ENCODE data around the gene GNL1.
A peak's percentile ranks its signal among the peaks of the same experiment; 100 is the strongest.
"Not testable (repeated sequence)": the region's sequence is repeated elsewhere in the genome, so short reads cannot be mapped to it uniquely, and the experiment has no call there.

Gene GNL1

DNA sequence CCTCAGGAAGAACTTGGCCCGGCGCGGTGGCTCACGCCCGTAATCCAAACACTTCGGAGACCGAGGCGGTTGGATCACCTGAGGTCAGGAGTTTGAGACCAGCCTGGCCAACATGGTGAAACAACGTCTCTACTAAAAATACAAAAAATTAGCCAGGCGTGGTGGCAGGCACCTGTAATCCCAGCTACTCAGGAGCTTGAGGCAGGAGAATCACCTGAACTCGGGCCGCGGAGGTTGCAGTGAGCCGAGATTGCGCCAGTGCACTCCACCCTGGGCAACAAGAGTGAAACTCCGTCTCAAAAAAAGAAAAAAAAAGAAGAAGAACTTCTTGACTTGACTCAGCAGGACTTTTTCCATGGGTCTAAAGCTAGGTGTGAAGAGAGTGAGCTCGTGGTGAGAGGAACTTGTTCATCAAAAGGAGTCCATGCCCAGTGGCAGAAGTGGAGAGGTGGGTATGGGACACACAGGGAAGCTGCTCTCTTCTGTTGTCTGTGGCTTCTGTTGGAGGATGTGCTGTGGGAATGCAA lies 26.9 kb downstream of the GNL1 start:
- DNase-seq: not testable (repeated sequence)

DNA sequence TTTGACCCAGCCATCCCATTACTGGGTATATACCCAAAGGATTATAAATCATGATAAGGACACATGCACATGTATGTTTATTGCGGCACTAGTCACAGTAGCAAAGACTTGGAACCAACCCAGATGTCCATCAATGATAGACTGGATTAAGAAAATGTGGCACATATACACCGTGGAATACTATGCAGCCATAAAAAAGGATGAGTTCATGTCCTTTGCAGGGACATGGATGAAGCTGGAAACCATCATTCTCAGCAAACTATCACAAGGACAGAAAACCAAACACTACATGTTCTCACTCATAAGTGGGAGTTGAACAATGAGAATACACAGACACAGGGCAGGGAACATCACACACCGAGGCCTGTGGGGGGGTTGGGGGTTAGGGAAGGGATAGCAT lies 29.8 kb downstream of the GNL1 start:
- not testable (repeated sequence) for DNase-seq

DNA sequence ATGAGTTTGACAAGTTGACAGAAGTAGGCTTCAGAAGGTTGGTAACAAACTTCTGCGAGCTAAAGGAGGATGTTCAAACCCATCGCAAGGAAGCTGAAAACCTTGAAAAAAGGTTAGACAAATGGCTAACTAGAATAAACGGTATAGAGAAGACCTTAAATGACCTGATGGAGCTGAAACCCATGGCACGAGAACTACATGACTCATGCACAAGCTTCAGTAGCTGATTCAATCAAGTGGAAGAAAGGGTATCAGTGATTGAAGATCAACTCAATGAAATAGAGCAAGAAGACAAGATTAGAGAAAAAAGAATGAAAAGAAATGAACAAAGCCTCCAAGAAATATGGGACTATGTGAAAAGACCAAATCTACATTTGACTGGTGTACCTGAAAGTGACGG lies 34.3 kb downstream of the GNL1 start:
- not testable (repeated sequence) for DNase-seq

DNA sequence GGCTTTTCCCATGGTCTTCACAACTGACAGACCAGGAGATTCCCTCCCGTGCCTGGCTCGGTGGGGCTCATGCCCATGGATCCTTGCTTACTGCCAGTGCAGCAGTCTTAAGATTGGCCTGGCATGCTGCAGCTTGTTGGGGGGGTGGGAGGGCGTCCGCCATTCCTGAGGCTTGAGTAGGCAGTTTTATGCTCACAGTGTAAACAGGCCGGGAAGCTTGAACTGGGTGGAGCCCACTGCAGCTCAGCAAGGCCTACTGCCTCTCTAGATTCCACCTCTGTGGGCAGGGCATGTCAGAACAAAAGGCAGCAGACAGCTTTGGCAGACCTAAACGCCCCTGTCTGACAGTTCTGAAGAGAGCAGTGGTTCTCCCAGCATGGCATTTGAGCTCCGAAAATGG lies 35.2 kb downstream of the GNL1 start:
- DNase-seq: peak; percentile 44

DNA sequence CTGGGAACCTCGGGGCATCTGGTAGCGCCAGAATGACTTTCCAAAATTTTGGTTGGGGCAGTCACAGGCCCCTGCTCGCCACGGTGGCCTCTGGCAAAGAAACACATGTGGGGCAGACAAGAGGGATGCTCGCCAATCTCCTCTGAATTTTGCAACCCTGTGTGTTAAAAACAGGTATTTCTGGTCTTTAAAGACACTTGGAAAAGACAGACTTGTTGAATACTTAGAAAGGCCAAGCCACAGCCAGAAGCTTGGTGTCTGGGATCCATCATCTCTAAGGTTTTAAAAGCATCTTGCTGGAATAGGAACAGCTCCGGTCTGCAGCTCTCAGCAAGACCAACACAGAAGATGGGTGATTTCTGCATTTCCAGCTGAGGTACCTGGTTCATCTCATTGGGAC lies 35.8 kb downstream of the GNL1 start:
- no peak for DNase-seq

DNA sequence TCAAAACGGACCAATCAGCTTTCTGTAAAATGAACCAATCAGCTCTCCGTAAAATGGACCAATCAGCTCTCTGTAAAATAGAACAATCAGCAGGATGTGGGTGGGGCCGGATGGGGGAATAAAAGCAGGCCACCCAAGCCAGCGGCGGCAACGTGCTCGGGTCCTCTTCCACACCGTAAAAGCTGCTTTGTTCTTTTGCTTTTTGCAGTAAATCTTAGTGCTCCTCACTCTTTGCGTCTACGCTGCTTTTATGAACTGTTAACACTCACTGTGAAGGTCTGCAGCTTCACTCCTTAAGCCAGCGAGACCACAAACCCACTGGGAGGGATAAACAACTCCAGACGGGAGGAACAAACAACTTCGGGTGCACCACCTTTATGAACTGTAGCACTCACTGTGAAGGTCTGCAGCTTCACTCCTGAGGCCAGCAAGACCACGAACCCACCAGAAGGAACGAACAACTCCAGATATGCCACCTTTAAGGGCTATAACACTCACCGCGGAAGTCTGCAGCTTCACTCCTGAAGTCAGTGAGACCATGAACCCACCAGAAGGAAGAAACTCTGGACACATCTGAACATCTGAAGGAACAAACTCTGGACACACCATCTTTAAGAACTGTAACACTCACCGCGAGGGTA lies 37.7 kb downstream of the GNL1 start:
- not testable (repeated sequence) for DNase-seq

DNA sequence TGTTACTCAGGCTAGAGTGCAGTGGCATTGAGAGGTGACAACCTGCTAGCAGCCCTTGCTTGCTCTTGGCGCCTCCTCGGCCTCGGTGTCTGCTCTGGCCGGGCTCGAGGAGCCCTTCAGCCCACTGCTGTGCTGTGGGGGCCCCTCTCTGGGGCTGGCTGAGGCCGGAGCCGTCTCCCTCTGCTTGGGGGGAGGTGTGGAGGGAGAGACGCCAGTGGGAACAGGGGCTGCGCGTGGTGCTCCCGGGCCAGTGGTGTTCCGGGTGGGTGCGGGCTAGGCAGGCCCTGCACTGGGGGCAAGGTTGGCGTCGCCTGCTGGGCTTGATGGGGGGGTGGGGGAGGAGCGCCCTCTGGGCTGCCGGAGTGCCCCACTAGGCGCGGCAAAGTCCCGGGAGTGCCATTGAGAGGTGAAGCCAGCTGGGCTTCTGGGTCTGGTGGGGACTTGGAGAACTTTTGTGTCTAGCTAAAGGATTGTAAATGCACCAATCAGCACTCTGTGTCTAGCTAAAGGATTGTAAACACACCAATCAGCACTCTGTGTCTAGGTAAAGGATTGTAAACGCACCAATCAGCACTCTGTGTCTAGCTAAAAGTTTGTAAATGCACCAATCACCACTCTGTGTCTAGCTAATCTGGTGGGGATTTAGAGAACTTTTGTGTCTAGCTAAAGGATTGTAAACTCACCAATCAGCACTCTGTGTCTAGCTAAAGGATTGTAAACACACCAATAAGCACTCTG lies 38.4 kb downstream of the GNL1 start:
- not testable (repeated sequence) for DNase-seq

DNA sequence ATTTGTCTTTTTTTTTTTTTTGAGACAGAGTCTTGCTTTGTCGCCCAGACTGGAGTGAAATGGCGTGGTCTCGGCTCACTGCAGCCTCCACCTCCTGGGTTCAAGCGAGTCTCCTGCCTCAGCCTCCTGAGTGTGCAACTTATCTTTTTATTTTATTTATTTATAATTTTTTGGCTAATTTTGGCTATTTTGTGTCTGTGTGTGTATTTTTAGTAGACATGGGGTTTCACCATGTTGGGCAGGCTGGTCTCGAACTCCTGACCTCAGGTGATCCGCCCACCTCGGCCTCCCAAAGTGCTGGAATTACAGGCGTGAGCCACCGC lies 39.6 kb downstream of the GNL1 start:
- DNase-seq: not testable (repeated sequence)

DNA sequence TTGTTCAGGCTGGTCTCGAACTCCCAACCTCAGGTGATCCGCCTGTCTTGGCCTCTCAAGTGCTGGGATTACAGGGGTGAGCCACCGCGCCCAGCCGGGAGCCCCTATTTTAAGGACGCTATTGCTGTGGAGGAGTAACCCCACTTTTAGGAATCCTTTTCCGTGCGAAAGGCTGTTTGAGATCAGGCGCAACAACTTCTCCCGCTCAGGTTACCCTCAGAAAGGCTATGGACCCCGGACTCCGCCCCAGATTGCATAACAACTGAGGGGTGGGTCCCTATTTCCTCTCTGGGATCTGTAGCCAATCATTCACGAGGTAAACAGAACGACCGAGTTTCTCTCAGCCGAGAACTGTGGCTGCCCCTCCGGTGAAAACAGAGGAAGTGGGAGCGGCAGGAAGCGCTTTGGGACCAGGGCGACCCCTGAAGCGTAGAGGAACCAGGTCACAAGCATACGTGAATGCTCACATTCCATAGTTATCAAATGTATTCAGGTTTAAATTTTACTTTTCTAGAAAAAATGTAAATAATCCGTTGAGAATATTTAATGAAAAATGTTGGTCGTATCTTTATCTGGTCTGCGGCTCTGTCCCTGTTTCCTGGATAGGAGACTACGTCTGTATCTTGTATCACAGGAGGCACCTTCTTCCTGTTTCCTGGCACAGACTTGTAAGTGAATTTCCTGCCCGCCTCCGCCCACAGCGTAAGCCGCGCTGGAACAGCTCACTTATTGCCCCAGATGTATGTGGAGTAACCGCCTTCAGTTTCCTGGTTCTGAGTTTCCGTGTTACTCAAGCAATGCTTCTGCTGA lies 40.1 kb downstream of the GNL1 start:
- DNase-seq: peak; percentile 88

DNA sequence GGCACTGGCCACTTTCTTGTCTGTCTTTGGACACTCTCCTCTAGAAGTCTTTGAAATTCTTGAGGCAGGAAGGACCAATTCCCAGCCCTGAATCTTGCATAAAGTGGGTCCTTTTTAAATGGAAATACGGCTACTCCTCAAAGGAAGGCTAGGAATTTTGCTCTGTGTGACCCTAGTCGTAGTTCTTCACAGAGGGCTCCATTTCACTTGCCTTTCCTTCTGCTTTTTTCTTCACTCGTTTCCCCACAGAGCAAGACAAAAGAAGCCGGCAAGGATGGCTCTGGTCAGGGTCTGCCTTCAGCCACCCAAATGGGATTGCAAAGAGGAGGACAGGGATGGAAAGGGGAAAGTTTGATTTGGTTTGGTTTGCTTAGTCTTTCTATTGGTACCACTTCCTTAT lies 41.2 kb downstream of the GNL1 start:
- no peak for DNase-seq

DNA sequence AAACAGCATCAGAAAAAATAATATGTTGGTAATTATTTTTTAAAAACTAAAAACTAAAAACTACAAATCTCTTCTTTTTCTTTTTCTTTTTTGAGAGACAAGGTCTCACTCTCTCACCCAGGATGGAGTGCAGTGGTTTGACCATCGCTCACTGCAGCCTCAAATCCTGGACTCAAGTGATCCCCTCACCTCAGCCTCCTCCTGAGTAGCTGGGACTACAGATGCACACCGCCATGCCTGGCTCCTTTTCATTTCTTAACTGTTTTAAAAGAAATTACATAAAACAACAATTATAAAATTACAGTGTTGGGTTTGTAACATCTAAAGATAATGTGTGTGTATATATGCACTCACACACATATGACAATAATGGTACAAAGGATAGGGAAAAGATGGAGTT lies 42.8 kb downstream of the GNL1 start:
- DNase-seq: no peak

DNA sequence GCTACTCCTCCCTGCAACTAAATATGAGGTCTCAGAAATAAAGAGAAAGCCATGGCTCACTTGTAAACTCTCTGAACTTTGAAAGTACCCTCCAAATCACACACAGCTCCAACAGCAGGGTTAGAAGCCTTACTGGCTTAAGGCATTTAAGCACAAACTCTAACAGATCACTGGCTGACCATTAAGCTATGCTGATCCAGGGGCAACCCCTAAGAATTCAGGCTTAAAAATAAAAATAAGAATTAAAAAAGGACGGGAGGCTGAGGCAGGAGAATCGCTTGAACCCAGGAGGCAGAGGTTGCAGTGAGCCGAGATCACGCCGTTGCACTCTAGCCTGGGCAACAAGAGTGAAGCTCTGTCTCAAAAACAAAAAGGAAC lies 45.1 kb downstream of the GNL1 start:
- DNase-seq: no peak

DNA sequence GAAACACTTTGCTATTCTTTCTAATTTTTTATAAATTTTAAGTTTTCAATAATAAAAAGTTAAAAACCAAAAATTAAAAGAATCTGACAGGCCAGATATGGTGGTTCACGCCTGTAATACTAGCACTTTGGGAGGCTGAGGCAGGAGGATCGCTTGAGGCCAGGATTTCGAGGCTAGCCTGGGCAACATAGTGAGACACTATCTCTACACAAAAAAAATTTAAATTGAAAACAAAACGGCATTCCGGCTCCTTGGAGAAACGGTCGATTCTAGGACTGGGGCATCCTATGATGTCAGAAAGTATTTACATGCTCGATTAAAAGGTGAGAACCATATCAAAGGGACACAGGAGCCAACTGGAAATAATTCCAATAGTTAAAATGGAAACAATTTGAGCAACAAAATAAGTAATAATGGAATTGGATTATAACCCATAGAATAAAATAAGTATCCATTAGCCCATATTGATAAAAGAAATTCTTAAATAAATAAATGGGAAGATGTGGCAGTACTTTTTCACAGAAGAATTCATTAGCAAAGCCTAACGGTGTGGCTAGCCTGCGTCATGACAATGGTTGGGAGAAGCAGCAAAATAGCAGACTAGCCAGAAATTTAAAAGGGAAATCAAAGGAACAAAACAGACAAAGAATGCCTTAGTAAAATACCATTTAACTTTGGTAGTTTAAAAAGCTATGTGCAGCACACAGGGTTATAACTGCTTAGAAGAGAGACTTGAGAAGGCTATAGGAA lies 45.7 kb downstream of the GNL1 start:
- DNase-seq: no peak

DNA sequence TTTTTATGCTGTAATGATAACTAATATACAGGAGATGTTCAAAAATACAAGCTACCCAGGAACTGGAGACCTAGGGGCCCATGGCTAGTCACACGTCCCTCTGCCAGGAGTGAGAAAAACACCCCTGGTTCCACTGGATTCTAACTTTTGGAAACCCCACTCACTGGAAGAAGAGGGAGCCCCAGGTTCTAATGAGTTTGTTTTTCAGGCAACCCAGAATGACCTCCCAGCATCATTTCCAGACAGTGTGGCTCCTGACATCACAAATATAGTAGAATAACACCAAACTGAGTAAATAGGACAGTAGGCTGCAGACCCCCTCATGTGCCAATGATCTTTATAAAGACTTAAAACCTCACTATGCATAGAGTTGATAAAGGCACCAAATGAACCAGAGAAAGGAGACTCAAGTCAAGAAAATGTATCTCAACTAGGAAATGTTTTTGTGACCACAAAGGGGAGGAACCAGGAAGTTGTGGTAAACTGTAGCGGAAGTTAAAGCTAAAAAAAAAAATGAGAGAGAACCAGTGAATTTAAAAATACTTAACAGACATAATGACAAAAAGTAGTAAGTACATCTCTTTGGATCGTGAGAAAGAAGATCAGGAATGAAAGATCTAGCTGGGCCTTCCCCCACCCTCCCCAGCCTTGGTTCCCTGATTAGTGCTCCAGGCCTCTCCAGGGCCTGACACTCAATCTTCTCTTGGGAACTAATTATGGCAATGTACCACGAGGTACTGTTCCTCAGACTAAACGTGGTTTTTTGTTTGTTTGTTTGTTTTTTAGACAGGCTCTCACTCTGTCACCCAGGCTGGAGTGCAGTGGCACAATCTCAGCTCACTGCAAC lies 47.2 kb downstream of the GNL1 start:
- DNase-seq: peak; percentile 27

DNA sequence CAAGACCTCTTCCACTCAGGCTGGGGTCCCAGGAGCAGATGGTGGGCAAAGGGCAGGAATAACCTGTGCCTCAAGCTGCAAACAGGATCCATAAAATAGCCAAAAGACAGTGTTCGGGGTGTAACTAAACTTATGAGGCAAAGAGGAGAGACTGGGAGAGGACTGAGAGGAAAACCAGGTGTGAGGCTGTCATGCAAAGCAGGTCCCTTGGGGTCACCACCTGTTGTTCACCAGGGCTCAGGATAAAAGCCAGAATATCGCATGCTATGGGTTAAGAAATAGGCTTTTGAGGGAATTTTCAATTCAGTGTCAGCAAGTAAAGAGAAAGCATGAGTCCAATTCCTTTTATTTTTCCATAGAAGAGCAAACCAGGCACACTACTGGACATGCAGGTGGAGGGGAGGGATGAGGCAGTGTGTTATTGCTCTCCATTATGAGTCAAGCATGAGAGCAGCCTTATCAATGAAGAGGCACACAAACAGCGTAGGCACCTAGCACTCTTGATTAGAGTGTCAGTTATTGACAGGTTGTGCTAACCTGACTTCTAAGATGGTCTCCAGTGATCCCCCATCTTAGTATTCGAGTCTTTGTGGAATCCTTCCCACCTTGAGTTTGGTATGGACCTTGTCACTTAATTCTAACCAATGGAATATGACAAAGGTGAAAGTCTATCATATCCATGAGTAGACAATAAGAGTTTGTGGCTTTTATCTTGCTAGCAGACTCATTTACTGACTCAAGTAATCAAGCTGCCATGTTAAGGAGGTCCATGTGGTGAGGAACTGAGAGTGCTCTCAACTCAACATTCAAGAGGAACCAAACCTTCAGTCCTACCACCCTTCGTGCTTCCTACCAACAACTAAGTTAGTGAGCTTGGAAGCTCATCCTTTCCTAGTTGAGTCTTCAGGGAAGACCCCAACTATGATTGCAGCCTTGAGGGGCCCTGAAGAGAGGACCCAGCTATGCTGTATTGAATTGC lies 48.2 kb downstream of the GNL1 start:
- DNase-seq: no peak

DNA sequence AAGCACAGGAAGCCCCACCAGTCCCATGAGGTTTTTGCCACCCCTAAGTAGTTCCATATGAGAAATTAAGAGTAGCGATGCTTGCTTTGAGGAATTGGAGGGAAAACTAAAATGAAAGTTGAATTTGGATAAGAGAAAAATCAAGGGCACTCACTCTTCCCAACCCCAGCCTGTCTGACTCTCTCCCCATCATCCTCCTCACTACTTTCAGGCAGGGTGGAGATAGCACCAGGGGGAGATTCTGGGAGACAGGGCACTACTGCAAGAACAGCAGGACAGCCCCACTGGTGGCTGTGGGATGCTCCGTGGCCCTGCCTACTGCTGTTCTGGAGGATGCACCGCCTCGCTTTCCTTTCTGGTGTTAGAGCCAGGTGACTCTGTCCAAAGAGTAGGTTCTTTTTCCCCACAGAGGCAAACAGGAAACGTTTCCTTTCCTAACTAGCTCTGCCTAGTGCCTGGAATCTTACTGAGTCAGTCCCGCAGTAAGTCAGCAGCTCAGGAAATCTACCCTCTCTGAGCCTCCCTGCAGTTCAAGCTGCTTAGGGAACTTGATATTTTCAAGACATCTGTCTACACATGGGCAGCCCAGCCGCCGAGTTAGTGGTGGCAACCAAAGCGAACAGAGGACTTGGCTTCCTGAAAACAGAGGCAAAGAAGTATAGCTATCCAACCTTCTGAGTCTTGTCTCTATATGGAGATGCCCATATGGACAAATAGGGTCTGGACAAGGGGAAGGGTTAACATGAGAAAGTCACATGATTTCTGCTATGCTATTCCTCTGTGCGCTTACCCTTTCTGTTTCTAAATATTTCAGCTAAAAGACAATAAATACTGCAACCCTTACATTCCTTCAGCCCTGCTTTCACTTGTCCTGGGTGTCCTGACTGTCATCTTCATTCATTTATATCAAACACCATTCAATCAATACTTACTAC lies 55.6 kb downstream of the GNL1 start:
- peak; percentile 49 for DNase-seq

DNA sequence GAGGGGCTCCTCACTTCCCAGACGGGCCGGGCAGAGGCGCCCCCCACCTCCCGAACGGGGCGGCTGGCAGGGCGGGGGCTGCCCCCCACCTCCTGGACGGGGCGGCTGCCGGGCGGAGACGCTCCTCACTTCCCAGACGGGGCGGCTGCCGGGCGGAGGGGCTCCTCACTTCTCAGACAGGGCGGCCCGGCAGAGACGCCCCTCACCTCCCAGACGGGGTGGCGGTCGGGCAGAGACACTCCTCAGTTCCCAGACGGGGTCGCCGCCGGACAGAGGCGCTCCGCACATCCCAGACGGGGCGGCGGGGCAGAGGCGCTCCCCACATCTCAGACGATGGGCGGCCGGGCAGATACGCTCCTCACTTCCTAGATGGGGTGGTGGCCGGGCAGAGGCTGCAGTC lies 57.6 kb downstream of the GNL1 start:
- not testable (repeated sequence) for DNase-seq

DNA sequence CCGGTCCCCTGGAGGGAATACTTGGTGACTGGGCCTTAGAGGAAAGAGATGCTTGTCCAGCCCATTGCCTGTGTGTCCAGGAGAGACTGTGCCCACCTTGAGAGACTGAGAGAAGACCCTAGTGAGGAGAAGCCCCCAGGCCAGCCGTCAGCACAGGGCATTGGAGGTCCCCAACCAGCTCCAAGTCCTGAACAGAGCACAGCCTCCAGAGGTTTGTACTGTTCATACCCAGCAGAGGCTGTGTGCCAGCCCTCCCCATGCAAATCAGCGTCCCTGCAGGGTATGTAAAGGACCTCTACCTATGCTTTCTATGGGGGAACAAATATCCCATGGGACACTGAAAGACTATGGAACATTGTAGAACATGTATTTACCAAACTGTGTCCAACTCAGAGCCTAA lies 58.6 kb downstream of the GNL1 start:
- no peak for DNase-seq

DNA sequence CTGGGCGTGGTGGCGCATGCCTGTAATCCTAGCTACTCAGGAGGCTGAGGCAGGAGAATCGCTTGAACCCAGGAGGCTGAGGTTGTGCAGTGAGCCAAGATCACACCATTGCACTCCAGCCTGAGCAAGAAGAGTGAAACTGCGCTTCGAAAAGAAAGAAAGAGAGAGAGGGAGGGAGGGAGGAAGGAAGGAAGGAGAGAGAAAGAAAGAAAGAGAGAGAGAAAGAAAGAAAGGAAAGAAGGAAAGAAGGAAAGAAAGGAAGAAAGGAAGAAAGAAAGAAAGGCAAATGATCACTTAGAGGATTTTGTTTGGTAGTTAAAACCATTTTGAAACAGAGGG lies 59.1 kb downstream of the GNL1 start:
- not testable (repeated sequence) for DNase-seq

DNA sequence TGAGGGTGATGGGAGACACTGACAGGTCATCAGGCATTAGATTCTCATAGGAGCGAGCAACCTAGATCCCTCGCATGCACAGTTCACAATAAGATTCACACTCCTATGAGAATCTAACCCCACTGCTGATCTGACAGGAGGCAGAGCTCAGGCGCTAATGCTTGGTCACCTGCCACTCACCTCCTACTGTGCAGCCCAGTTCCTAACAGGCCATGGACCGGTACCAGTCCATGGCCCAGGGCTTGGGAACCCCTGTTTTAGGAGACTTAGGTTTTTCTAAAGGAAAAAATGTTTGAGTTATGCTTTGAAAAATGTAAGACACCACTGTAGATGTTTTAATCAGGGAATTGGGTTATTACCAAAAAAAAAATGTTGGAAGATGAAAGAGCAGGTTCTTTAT lies 60.3 kb downstream of the GNL1 start:
- no peak for DNase-seq

Measured in NCI-H226 (cell line).